ENCODE results near the gene OR52D1.

The OR52D1 gene

GRCh38 chr11:5488385-5488784 is at the start of gene OR52D1:
OR52D1 (plus strand) TSS chr11:5488685; CDS start chr11:5488707, 22 bp downstream.
- DNase-seq (ENCODE audit: low read depth in 3 of 3): no peak

GRCh38 chr11:5441414-5441813 is 47.1 kb upstream of the OR52D1 start, which contains the start of gene OR51I1:
OR51I1 (minus strand) TSS chr11:5441514; CDS start chr11:5441514, 0 bp downstream.
- DNase-seq (ENCODE audit: low read depth in 3 of 3): no peak

- DNase-seq (ENCODE audit: low read depth in 3 of 3): no peak
Measured at GRCh38 chr11:5443835-5444393, 44.6 kb upstream of the OR52D1 start.

DNA sequence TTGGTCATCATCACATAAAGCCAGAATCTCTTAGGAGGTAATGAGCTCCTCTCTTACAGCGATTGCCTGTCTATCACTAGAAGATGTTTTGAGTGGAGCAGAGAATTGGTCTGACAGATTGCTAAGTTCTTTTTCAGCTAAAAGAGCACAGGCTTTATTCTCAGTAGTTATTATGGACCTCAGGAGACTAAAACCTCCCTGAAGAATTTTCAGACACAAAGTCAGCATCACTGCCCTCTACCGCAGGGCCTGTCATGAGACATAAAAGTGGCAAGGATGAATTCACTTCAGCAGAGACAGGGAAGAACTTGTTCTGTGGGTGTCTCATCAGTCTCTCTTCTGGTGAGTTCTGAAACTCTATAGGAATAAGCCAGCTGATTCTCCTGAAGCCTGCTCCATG is 39.5 kb upstream of the OR52D1 start, which contains the start of gene OR51I2:
Gene OR51I2 (plus strand): TSS at position 301 of the 400 bp plus-strand sequence. CDS start 4,166 bp downstream, outside the sequence.
- no peak for DNase-seq (ENCODE audit: low read depth in 3 of 3)

- DNase-seq (ENCODE audit: low read depth in 3 of 3): no peak
Measured at GRCh38 chr11:5449432-5449831, 39.1 kb upstream of the OR52D1 start.

DNA sequence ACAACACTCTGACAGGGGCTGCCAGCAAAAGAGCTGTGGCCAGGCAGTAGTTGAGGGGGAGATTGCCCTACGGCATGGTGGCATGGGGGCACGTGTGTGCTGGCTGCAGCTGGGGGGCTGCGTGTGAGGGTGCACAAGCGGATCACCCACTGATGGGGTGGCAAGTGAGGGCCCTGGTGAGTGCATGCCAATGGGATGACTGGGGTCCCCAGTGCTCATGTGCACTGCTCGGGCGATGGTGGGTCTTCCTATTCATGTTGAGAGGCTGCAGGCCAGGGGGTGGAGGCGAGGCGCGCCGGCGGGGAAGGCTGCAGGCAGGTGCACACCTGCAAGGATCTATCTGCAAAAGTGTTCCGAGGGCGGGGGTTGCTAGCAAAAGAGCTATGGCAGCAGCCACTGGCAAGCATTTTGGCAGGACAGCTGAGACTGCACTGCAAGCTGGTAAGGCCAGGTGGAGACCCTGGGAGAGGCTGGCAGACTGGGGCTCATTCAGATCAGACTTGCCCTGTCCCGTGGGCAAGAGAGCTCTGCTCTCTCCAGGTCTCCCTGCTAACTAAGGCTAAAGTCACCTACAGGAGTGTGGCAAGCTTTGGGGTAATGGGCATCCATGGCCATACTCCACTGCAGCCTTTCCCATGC is 27.4 kb upstream of the OR52D1 start:
- DNase-seq (ENCODE audit: low read depth in 3 of 3): no peak

GRCh38 chr11:5467527-5467926 is 21.0 kb upstream of the OR52D1 start:
- no peak for DNase-seq (ENCODE audit: low read depth in 3 of 3)

GRCh38 chr11:5473921-5474320 is 14.6 kb upstream of the OR52D1 start:
- no peak for DNase-seq (ENCODE audit: low read depth in 3 of 3)

- DNase-seq (ENCODE audit: low read depth in 3 of 3): peak in 1 of 3 experiments; percentile 9
Measured at GRCh38 chr11:5476186-5476819, 12.2 kb upstream of the OR52D1 start.

GRCh38 chr11:5486003-5486402 is 2.5 kb upstream of the OR52D1 start:
- no peak for DNase-seq (ENCODE audit: low read depth in 3 of 3)

- DNase-seq (ENCODE audit: low read depth in 3 of 3): no peak
Measured at GRCh38 chr11:5486421-5486820, 2.1 kb upstream of the OR52D1 start.

- no peak for DNase-seq (ENCODE audit: low read depth in 3 of 3)
Measured at GRCh38 chr11:5488798-5489399, 414 bp downstream of the OR52D1 start.

GRCh38 chr11:5489576-5490357 is 1.3 kb downstream of the OR52D1 start:
- DNase-seq (ENCODE audit: low read depth in 3 of 3): no peak

- no peak for DNase-seq (ENCODE audit: low read depth in 3 of 3)
Measured at GRCh38 chr11:5499671-5500070, 11.2 kb downstream of the OR52D1 start.

- no peak for DNase-seq (ENCODE audit: low read depth in 3 of 3)
Measured at GRCh38 chr11:5500393-5500801, 11.9 kb downstream of the OR52D1 start.

DNA sequence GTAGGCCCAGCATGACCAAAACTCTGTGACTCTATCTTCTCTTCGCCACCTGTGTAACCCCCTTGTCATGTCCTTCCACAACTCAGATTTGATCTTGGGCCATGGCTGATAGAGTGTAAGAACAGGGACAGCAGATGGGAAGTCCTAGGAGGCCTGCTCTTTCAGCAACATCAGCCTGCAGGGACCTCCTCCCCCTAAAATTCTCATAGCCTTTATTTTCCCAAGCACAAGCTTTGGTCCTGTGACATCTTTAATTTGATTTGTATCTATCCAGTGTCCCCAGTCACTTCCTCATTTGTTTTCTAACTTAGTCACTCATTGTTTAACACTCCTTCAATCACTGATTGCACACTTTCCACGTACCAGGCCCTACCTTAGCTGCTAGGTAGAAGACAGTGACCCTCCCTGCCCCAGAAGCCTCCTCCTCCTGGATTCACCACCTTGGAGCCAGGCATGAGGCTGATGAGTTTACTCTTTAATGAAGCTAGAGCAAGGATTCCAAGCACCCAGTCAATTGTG is 16.0 kb downstream of the OR52D1 start:
- DNase-seq (ENCODE audit: low read depth in 3 of 3): no peak

DNA sequence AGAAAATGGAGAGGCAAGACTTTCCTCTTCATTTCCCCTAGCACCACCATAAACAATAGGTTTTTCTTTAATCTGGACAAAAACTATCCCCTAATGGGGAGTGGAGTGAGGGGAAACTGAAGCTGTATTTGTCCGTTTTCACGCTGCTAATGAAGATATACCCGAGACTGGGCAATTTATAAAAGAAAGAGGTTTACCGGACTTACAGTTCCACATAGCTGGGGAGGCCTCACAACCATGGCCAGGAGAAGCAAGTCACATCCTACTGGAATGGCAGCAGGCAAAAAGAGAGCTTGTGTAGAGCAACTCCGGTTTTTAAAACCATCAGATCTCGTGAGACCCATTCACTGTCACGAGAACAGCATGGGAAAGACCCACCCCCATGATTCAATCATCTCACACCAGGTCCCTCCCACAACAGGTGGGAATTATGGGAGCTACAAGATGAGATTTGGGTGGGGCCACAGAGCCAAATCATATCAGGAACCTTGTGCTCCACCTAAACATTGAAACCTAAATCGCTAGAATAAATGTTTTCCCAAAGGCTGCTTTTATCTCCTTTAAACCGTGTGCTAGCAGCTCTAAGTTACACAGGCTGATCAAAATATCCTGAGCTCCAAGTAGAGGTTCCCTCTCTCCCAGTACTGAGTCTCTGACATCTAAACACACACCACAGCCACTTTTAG is 17.0 kb downstream of the OR52D1 start:
- no peak for DNase-seq (ENCODE audit: low read depth in 3 of 3)

DNA sequence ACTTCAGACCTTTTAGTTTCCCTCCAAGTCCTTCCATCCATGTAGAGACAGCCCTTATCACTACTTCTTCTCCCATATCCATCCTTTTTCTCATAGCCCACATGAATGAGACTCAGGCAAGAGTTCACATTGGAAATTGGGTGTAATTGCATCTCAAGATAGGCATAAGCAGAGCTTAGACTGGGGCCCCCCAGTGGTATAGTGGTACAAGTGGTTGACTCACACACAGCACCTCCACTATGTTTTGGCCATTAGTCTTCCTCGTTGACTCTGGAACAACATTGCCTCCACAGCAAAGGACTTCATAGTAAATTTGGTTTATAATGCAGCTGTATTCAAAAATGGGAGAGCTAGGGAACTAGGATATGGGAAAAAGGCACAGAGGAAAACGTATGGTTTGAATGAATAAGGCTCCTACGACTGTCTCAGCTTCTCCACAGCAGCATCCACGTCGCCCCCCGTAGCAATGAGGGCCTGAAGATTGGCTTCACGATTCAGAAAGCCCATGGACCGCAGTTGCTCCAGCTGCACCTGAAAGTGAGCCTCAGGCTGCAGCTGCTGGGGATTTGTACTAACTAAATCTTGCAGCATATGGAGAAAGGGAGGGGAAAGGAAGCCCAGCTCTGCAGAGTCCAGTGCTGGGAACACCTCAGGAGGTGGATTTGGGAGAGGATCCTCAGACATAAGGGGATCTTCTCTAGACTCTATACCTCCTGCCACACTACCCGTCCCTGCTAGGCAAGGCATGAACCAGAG is 18.9 kb downstream of the OR52D1 start:
- DNase-seq (ENCODE audit: low read depth in 3 of 3): no peak

- no peak for DNase-seq (ENCODE audit: low read depth in 3 of 3)
Measured at GRCh38 chr11:5507933-5508305, 19.4 kb downstream of the OR52D1 start.

- DNase-seq (ENCODE audit: low read depth in 3 of 3): no peak
Measured at GRCh38 chr11:5508605-5509004, 20.1 kb downstream of the OR52D1 start.

All from stimulated activated CD4-positive, alpha-beta T cell treated with anti-CD3 and anti-CD28 coated beads, TNF-alpha, amount 100 ng/mL, for 4 hours (primary cell).